Stomach (tissue), 9 donors: Measurements from ENCODE around the gene TRAPPC3L. TPM values are rescaled to one million over a fixed set of nuclear protein-coding genes. Genes with fewer than 3 reads are reported as not detected.

Experiments used
- DNase-seq, 2 donors: peaks; one replicate each; pipeline versions ENCODE4 v3.0.0 to v3.0.0-alpha.2; 2013 to 2019
- H3K27ac ChIP-seq, 5 donors: fragments of 200-600 bp in 4 of 5; sonication (generic) in 4 of 5; one replicate each; pipeline ENCODE4 v1.5.1; 2013 to 2019; ENCODE audit warnings: mild to moderate bottlenecking in 1 of 5, moderate library complexity in 1 of 5
- H3K27me3 ChIP-seq, 3 donors: fragments of 200-600 bp; sonication (generic); one replicate each; pipeline ENCODE4 v1.5.1; 2017 to 2019; ENCODE audit warnings: mixed run types in 1 of 3
- H3K36me3 ChIP-seq, 4 donors: fragments of 200-600 bp; sonication (generic); 1 replicate in 3 of 4; 2 replicates in 1 of 4; pipeline ENCODE4 v1.5.1; 2016 to 2019
- H3K4me1 ChIP-seq, 4 donors: fragments of 200-600 bp; sonication (generic); one replicate each; pipeline ENCODE4 v1.5.1; 2016 to 2019
- H3K4me3 ChIP-seq, 4 donors: fragments of 200-600 bp; sonication (generic) in 3 of 4; one replicate each; pipeline ENCODE4 v1.5.1; 2016 to 2019; ENCODE audit warnings: mild to moderate bottlenecking in 1 of 4
- H3K9me3 ChIP-seq, 4 donors: fragments of 200-600 bp; sonication (generic); one replicate each; pipeline ENCODE4 v1.5.1; 2016 to 2019
- EP300 ChIP-seq: sonication (generic); formaldehyde crosslinking; IDR thresholded peaks from one replicate; pipeline ENCODE4 v1.6.1; 2017; ENCODE audit warnings: antibody characterized with exemption
- POLR2A ChIP-seq, 4 donors: fragments of 450-650 bp; IDR thresholded peaks; one replicate each; pipeline ENCODE4 v1.6.1; 2016; ENCODE audit warnings: antibody characterized with exemption in 4 of 4, control low read depth in 2 of 4, mild to moderate bottlenecking in 1 of 4, moderate library complexity in 1 of 4
- POLR2AphosphoS5 ChIP-seq, 3 donors: sonication (generic); formaldehyde crosslinking; IDR thresholded peaks; one replicate each; pipeline ENCODE4 v1.6.1; 2016; ENCODE audit warnings: antibody characterized with exemption in 3 of 3
- WGBS, 5 donors: extraction: QIAGEN DNeasy Blood & Tissue Kit in 3 of 5; methylation state at CpG; one replicate each; pipeline versions ENCODE4 v1.1.5 to v1.1.7; 2013 to 2018; 5-methylcytosine and 5-hydroxymethylcytosine counted together
- intact Hi-C: fragments of 100-400 bp; cut with DNase I; formaldehyde crosslinking; loops from one replicate; pipeline ENCODE4 v1.15.1; 2023; ENCODE audit warnings: low total_unique reads
- polyA plus RNA-seq, 3 donors: library from polyadenylated mRNA; stranded (reverse); fragments of 200-250 nt; gene quantifications; one replicate each; pipeline ENCODE4 v1.2.3, GENCODE V29; 2013
- total RNA-seq, 5 donors: library from RNA; depleted of rRNA; stranded (reverse); fragments of >200 nt; gene quantifications; one replicate each; pipeline versions ENCODE4 v1.1.0 to v1.2.3, GENCODE V29; 2014 to 2016
- TF ChIP-seq, protein P1 (sequence below), 7 experiments: fragments of 450-650 bp in 4 of 7; fragments of 200-600 bp in 3 of 7; sonication (generic) in 3 of 7; IDR thresholded peaks; one replicate each; pipeline ENCODE4 v1.5.1; 2016 to 2019; ENCODE audit warnings: antibody characterized with exemption in 7 of 7, control low read depth in 2 of 7, mild to moderate bottlenecking in 1 of 7
- donor health status: healthy with polysubstance abuse.
- donor health status: Bipolar disorder and iron deficiency.
- donor health status: healthy.

The TRAPPC3L gene
- total and polyA plus RNA-seq, 8 donors = not detected

DNA sequence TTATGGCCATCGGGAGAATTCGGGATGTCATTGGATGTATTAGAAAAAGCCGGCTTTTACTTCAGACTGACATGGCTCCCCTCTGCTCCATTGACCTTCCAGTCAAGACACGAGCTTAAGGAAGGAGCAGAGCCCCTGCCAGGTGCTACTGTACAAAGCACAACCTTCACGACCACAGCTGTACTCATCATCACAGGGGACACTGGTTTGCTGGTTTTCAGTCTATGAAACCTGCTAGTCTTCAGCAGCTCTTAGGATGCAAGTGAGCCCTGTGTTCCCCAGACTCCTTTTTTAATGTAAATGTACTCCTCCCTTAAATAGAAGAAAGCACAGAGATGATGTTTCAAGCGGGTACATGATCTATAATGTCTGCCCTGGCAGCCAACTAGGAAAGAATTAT lies 1.9 kb upstream of the TRAPPC3L start:
- WGBS, 5 donors = 85 to 91% (median 86%) methylated on average over 6 of the region's 6 CpGs
- intact Hi-C loops = no loop called here

DNA sequence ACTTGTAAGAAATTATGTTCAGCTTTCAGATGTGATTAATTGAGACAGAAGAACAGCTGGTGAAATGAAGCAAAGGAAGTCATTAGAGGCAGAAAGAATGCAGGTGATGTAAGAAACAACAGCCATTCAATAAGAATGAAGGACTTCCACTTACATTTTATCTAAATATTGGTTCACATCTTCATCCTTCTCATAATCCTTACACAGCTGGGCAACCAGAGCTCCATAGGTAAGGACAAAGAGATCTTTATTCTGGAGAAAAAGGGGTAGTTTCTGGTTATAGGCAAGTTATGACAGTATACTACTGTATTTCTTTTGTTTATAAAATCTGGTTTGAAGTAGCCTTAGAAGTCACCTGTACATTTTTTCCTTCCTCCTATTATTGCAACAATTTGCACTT lies 2.3 kb downstream of the TRAPPC3L start:
- no peak for DNase-seq
- intact Hi-C loops = no loop called here
- TF ChIP-seq EP300 = no peak
- TF ChIP-seq POLR2AphosphoS5 (IDR thresholded peaks at IDR 0.05) = no peak
- TF ChIP-seq POLR2A (IDR thresholded peaks at IDR 0.05) = no peak
- TF ChIP-seq, protein P1, sequence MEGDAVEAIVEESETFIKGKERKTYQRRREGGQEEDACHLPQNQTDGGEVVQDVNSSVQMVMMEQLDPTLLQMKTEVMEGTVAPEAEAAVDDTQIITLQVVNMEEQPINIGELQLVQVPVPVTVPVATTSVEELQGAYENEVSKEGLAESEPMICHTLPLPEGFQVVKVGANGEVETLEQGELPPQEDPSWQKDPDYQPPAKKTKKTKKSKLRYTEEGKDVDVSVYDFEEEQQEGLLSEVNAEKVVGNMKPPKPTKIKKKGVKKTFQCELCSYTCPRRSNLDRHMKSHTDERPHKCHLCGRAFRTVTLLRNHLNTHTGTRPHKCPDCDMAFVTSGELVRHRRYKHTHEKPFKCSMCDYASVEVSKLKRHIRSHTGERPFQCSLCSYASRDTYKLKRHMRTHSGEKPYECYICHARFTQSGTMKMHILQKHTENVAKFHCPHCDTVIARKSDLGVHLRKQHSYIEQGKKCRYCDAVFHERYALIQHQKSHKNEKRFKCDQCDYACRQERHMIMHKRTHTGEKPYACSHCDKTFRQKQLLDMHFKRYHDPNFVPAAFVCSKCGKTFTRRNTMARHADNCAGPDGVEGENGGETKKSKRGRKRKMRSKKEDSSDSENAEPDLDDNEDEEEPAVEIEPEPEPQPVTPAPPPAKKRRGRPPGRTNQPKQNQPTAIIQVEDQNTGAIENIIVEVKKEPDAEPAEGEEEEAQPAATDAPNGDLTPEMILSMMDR (IDR thresholded peaks at IDR 0.05) = no peak
- Histone ChIP-seq H3K9me3 (no peaks in the 10 kb centered on the region), H3K4me3 (no peak overlapping the region), H3K27me3 (peaks cover 0 to 26% (median 0%) of the 10 kb centered on the region in 3 donors), H3K4me1 (no peaks in the 10 kb centered on the region), H3K36me3 (no peaks in the 10 kb centered on the region), H3K27ac (no peak overlapping the region)

More for the DNA sequence above, 1.9 kb upstream of the TRAPPC3L start:
- Histone ChIP-seq H3K4me3 (no peak overlapping the region), H3K36me3 (no peaks in the 10 kb centered on the region), H3K27me3 (peaks cover 0 to 7% (median 0%) of the 10 kb centered on the region in 3 donors), H3K9me3 (no peaks in the 10 kb centered on the region), H3K4me1 (no peaks in the 10 kb centered on the region), H3K27ac (no peak overlapping the region)
- TF ChIP-seq, protein P1 (IDR thresholded peaks at IDR 0.05) = no peak
- no peak for TF ChIP-seq POLR2AphosphoS5 (IDR thresholded peaks at IDR 0.05)
- no peak for TF ChIP-seq EP300
- no peak for TF ChIP-seq POLR2A (IDR thresholded peaks at IDR 0.05)
- no peak for DNase-seq

DNA sequence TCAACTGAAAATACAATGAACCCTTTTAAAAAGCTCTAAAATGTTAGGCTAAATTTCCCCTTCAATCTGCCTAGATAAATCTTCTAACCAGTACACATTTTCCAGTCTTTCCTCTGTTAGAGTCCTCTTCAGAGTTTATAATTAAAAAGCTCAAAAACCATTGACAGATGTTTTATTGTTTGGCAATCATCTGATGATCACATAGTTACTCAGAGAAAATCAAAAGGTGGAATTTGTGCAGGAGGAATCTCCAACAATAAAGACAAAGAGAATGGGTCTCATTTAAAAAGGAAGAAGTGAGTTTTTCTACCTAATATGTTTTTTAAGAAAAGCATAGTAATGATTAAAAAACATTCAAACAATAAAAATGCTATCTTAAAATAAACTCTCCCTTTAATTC lies 3.1 kb downstream of the TRAPPC3L start:
- Histone ChIP-seq H3K27me3 (peaks cover 0 to 26% (median 0%) of the 10 kb centered on the region in 3 donors), H3K4me3 (no peak overlapping the region), H3K27ac (no peak overlapping the region), H3K9me3 (no peaks in the 10 kb centered on the region), H3K36me3 (no peaks in the 10 kb centered on the region), H3K4me1 (no peaks in the 10 kb centered on the region)
- intact Hi-C loops = no loop called here
- DNase-seq = no peak
- TF ChIP-seq POLR2AphosphoS5 (IDR thresholded peaks at IDR 0.05) (no peak), POLR2A (IDR thresholded peaks at IDR 0.05) (no peak)

DNA sequence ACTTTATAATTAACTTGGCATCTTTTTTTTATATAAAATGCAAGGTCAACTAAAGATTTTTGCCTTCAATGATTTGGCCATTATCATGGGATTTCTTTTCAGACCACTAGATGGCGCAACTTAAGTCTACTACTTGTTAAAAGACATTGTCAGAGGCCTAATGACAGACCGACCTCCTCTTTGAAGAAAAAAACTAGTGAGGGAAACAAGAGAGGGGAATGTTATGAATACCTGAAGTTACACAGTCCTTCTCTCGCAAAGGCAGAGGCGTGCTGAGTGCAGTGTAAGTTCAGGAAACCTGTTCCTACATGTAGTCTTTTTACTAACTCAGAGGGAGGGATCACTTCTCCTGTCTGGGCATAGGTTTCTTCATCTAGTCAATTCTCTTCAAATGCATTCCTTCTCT lies 9.3 kb downstream of the TRAPPC3L start:
- no peaks in the 10 kb centered on the region for H3K36me3 ChIP-seq
- WGBS, 5 donors = 11 to 14% (median 11%) methylated on average over 4 of the region's 4 CpGs
- peaks cover 0 to 16% (median 0%) of the 10 kb centered on the region in 3 donors for H3K27me3 ChIP-seq
- H3K4me3 ChIP-seq = no peak overlapping the region
- no peaks in the 10 kb centered on the region for H3K4me1 ChIP-seq
- TF ChIP-seq, protein P1 (IDR thresholded peaks at IDR 0.05) = peak in 5 of 7 experiments; percentile 25 to 75 (median 55)
- TF ChIP-seq POLR2AphosphoS5 (IDR thresholded peaks at IDR 0.05) = no peak
- H3K9me3 ChIP-seq = no peaks in the 10 kb centered on the region
- intact Hi-C loops = loop anchor here (10.0 kb wide), 1 partner anchor 271 kb away; no protein-coding TSS in a partner anchor
- DNase-seq = peak in 1 of 2 donors; percentile 73
- H3K27ac ChIP-seq = no peak overlapping the region

DNA sequence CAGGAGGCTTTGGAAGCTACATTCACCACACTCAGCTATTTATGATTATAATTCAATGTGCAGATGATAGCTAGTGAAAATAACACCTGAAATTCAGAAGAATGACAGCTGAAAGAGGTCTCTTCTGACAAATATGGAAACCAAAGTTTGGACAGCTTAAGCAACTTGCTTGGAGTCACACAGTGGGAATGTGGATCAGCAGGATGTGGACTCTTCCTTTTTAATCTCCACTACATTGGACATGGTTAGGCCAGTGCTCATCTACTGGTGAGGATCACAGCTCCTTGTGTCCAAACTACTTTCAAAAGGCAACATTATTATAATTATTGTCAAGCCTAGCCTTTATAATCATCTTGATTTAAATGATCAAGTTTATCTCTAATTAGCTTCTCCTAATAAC lies 10.4 kb downstream of the TRAPPC3L start:
- Histone ChIP-seq H3K36me3 (no peaks in the 10 kb centered on the region), H3K4me1 (peaks cover 0 to 4% (median 0%) of the 10 kb centered on the region in 4 donors), H3K27ac (no peak overlapping the region), H3K27me3 (peaks cover 0 to 5% (median 0%) of the 10 kb centered on the region in 3 donors), H3K4me3 (no peak overlapping the region), H3K9me3 (no peaks in the 10 kb centered on the region)
- intact Hi-C loops = loop anchor here (10.0 kb wide), 1 partner anchor 270 kb away; no protein-coding TSS in a partner anchor
- no peak for TF ChIP-seq EP300
- no peak for TF ChIP-seq POLR2AphosphoS5 (IDR thresholded peaks at IDR 0.05)
- TF ChIP-seq, protein P1 (IDR thresholded peaks at IDR 0.05) = no peak
- TF ChIP-seq POLR2A (IDR thresholded peaks at IDR 0.05) = no peak
- DNase-seq = no peak
